ENCODE results near the gene OR10A3. TPM values are rescaled to one million over a fixed set of nuclear protein-coding genes. Genes with fewer than 3 reads are reported as not detected.
A peak's percentile ranks its signal among the peaks of the same experiment; 100 is the strongest.

OR10A3 gene
- total RNA-seq, 1 experiment from 2014 or later: not detected

- Histone ChIP-seq H3K79me2 (ENCODE audit: low read depth) (peaks cover 21% of the 10 kb centered on the region), H3K9me3 (ENCODE audit: insufficient read depth, low read depth) (peaks cover under 1% of the 10 kb centered on the region; the same call in 1 of the 2 replicates), H3K36me3 (ENCODE audit: low read depth) (no peaks in the 10 kb centered on the region; the same call in 1 of the 2 replicates), H3K4me2 (peak overlapping the region; percentile 99), H2AFZ (peak overlapping the region; percentile 66; the same call in 1 of the 2 replicates), H3K4me1 (replicated peaks; ENCODE audit: insufficient read depth) (peaks cover 95% of the 10 kb centered on the region), H3K27ac (peak overlapping the region; percentile 97), H3K4me3 (peak overlapping the region; percentile 73), H4K20me1 (ENCODE audit: insufficient read depth) (no peaks in the 10 kb centered on the region), H3K9me2 (ENCODE audit: insufficient read depth) (no peaks in the 10 kb centered on the region), H3K27me3 (ENCODE audit: insufficient read depth, low read depth) (no peaks in the 10 kb centered on the region), H3F3A (ENCODE audit: insufficient read depth, low read depth) (peaks cover 71% of the 10 kb centered on the region)
- ChIA-PET POLR2A (ENCODE audit: unreplicated experiment) (interaction anchor here (0.6 to 2.2 kb wide), 5 partner anchors 72 to 332 kb away, joined by 3 to 12 read pairs (median 4); partner anchors contain the start of gene EIF3F), CTCF (interaction anchor here (1.8 kb wide), 1 partner anchor 72 kb away, joined by 11 read pairs; no protein-coding TSS in a partner anchor)
- no TSS peak for BruUV-seq (replicated peaks)
- intact Hi-C loops (cut with micrococcal nuclease; ENCODE audit: unreplicated experiment): loop anchor here (1.0 kb wide), 3 partner anchors 30 to 81 kb away; partner anchors contain the start of gene EIF3F
- DNase-seq: peak; percentile 76 to 94
- TF ChIP-seq EZH2 (IDR thresholded peaks at IDR 0.05; ENCODE audit: low read depth) (no peak), CTCF (conservative IDR thresholded peaks at IDR 0.05) (no peak)
Measured at GRCh38 chr11:7905961-7906429, 35.5 kb downstream of the OR10A3 start.

- Histone ChIP-seq H2AFZ (peak overlapping the region; percentile 66; the same call in 1 of the 2 replicates), H3K4me3 (peak overlapping the region; percentile 73)
Measured at GRCh38 chr11:7905549-7905948, 36.0 kb downstream of the OR10A3 start.

GRCh38 chr11:7904917-7905316, 36.6 kb downstream of the OR10A3 start:
- H3K27me3 ChIP-seq (ENCODE audit: insufficient read depth, low read depth): no peaks in the 10 kb centered on the region
- no peak overlapping the region for H2AFZ ChIP-seq
- no peak for DNase-seq
- peak overlapping the region; percentile 73 for H3K4me3 ChIP-seq
- H3F3A ChIP-seq (ENCODE audit: insufficient read depth, low read depth): peaks cover 64% of the 10 kb centered on the region
- H3K36me3 ChIP-seq (ENCODE audit: low read depth): peaks cover 5% of the 10 kb centered on the region
- H4K20me1 ChIP-seq (ENCODE audit: insufficient read depth): no peaks in the 10 kb centered on the region
- no peak for TF ChIP-seq EZH2 (IDR thresholded peaks at IDR 0.05; ENCODE audit: low read depth)
- TF ChIP-seq CTCF (conservative IDR thresholded peaks at IDR 0.05): peak; percentile 45; the same call in 1 of the 2 replicates
- H3K9me3 ChIP-seq (ENCODE audit: insufficient read depth, low read depth): peaks cover 6% of the 10 kb centered on the region
- no TSS peak for BruUV-seq (replicated peaks)
- intact Hi-C loops (cut with micrococcal nuclease; ENCODE audit: unreplicated experiment): no loop called here
- peak overlapping the region; percentile 99 for H3K4me2 ChIP-seq
- ChIA-PET CTCF (interaction anchor here (0.9 to 4.6 kb wide), 4 partner anchors 12 to 82 kb away, joined by 3 to 25 read pairs (median 7); partner anchors contain the start of gene EIF3F), POLR2A (ENCODE audit: unreplicated experiment) (interaction anchor here (0.6 to 2.2 kb wide), 5 partner anchors 12 to 163 kb away, joined by 3 to 12 read pairs (median 4); partner anchors contain the start of gene EIF3F)
- peak overlapping the region; percentile 97 for H3K27ac ChIP-seq
- peaks cover 21% of the 10 kb centered on the region for H3K79me2 ChIP-seq (ENCODE audit: low read depth)
- H3K9me2 ChIP-seq (ENCODE audit: insufficient read depth): no peaks in the 10 kb centered on the region
- H3K4me1 ChIP-seq (replicated peaks; ENCODE audit: insufficient read depth): peaks cover 89% of the 10 kb centered on the region

More at GRCh38 chr11:7905549-7905948, 36.0 kb downstream of the OR10A3 start:
- DNase-seq: no peak
- POLR2A ChIA-PET (ENCODE audit: unreplicated experiment): interaction anchor here (0.6 to 2.2 kb wide), 5 partner anchors 69 to 332 kb away, joined by 3 to 12 read pairs (median 4); partner anchors contain the start of gene EIF3F
- Histone ChIP-seq H3K36me3 (ENCODE audit: low read depth) (peaks cover 4% of the 10 kb centered on the region), H3F3A (ENCODE audit: insufficient read depth, low read depth) (peaks cover 70% of the 10 kb centered on the region), H3K4me1 (replicated peaks; ENCODE audit: insufficient read depth) (peaks cover 95% of the 10 kb centered on the region), H3K9me3 (ENCODE audit: insufficient read depth, low read depth) (peaks cover 5% of the 10 kb centered on the region), H3K79me2 (ENCODE audit: low read depth) (peaks cover 21% of the 10 kb centered on the region), H3K9me2 (ENCODE audit: insufficient read depth) (no peaks in the 10 kb centered on the region), H3K4me2 (peak overlapping the region; percentile 99), H3K27me3 (ENCODE audit: insufficient read depth, low read depth) (no peaks in the 10 kb centered on the region), H3K27ac (peak overlapping the region; percentile 97), H4K20me1 (ENCODE audit: insufficient read depth) (no peaks in the 10 kb centered on the region)
- TSS peak; percentile 61 for BruUV-seq (replicated peaks)
- TF ChIP-seq CTCF (conservative IDR thresholded peaks at IDR 0.05) (no peak), EZH2 (IDR thresholded peaks at IDR 0.05; ENCODE audit: low read depth) (no peak)
- intact Hi-C loops (cut with micrococcal nuclease; ENCODE audit: unreplicated experiment): no loop called here
- CTCF ChIA-PET: interaction anchor here (0.9 to 4.6 kb wide), 4 partner anchors 13 to 81 kb away, joined by 3 to 25 read pairs (median 7); partner anchors contain the start of gene EIF3F

All from PC-9 (cell line).